Measurements from ENCODE around the gene CROT.

DNA sequence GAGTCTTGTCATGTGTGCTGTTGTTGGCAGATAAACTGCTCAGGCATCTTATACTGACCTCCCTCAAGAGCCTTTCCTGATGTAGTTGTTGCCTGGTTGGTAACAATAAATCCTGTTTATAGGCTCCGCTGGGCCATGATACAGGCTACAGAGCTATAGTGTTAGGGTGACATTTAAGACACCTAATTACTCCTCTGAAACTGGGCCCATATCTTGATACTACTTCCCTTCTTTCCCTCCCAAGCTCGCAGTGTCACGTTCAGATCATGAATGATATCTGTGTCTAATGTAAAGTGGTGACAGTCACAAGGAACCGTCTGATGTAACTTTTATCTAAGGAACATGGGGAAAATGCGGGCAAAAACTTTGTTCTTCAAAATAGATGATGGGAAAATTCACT, 35.4 kb downstream of the CROT start:
- TF ChIP-seq, protein P1, sequence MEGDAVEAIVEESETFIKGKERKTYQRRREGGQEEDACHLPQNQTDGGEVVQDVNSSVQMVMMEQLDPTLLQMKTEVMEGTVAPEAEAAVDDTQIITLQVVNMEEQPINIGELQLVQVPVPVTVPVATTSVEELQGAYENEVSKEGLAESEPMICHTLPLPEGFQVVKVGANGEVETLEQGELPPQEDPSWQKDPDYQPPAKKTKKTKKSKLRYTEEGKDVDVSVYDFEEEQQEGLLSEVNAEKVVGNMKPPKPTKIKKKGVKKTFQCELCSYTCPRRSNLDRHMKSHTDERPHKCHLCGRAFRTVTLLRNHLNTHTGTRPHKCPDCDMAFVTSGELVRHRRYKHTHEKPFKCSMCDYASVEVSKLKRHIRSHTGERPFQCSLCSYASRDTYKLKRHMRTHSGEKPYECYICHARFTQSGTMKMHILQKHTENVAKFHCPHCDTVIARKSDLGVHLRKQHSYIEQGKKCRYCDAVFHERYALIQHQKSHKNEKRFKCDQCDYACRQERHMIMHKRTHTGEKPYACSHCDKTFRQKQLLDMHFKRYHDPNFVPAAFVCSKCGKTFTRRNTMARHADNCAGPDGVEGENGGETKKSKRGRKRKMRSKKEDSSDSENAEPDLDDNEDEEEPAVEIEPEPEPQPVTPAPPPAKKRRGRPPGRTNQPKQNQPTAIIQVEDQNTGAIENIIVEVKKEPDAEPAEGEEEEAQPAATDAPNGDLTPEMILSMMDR (IDR thresholded peaks at IDR 0.05) = no peak
- TF ChIP-seq POLR2A (IDR thresholded peaks at IDR 0.05) (no peak), POLR2AphosphoS5 (IDR thresholded peaks at IDR 0.05) (no peak)

All from breast epithelium (tissue), 3 donors.